Tibial artery (tissue), 4 donors: ENCODE data around the gene HMGN5.

Experiments used
- DNase-seq, 2 donors: peaks; one replicate each; pipeline ENCODE4 v3.0.0-alpha.2; 2019
- H3K27ac ChIP-seq, 2 donors: fragments of 200-600 bp; sonication (generic) in 1 of 2; 1 replicate in 1 of 2; 2 replicates in 1 of 2; pipeline ENCODE4 v1.5.1; 2018 to 2019; ENCODE audit warnings: mild to moderate bottlenecking in 1 of 2
- H3K27me3 ChIP-seq, 2 donors: fragments of 200-600 bp; sonication (generic) in 1 of 2; one replicate each; pipeline versions ENCODE4 v1.5.1 to v1.6.0; 2016 to 2019
- H3K36me3 ChIP-seq, 3 donors: fragments of 200-600 bp; sonication (generic) in 2 of 3; one replicate each; pipeline ENCODE4 v1.5.1; 2016 to 2019; ENCODE audit warnings: mild to moderate bottlenecking in 2 of 3
- H3K4me1 ChIP-seq, 4 donors: fragments of 200-600 bp; sonication (generic) in 2 of 4; 1 replicate in 3 of 4; 2 replicates in 1 of 4; pipeline ENCODE4 v1.5.1; 2016 to 2019
- H3K4me3 ChIP-seq, 2 donors: fragments of 200-600 bp; sonication (generic) in 1 of 2; 1 replicate in 1 of 2; 2 replicates in 1 of 2; pipeline ENCODE4 v1.5.1; 2018 to 2019; ENCODE audit warnings: mild to moderate bottlenecking in 2 of 2
- H3K9me3 ChIP-seq, 3 donors: fragments of 200-600 bp; sonication (generic) in 1 of 3; one replicate each; pipeline ENCODE4 v1.5.1; 2016 to 2019
- CTCF ChIP-seq, 2 experiments: fragments of 200-600 bp in 1 of 2; fragments of 450-650 bp in 1 of 2; IDR thresholded peaks; one replicate each; pipeline ENCODE4 v1.5.1; 2017 to 2019; ENCODE audit warnings: antibody characterized with exemption in 2 of 2, mild to moderate bottlenecking in 1 of 2, moderate library complexity in 1 of 2
- intact Hi-C: fragments of 100-400 bp; cut with DNase I; formaldehyde crosslinking; loops from one replicate; pipeline ENCODE4 v1.15.0; 2023; ENCODE audit warnings: low total_unique reads

Gene HMGN5, protein sequence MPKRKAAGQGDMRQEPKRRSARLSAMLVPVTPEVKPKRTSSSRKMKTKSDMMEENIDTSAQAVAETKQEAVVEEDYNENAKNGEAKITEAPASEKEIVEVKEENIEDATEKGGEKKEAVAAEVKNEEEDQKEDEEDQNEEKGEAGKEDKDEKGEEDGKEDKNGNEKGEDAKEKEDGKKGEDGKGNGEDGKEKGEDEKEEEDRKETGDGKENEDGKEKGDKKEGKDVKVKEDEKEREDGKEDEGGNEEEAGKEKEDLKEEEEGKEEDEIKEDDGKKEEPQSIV

GRCh38 chrX:81201671-81202455, at the start of gene HMGN5, which contains the start of gene SH3BGRL:
TSS of gene HMGN5 (minus strand) at chrX:81201913. CDS start at chrX:81121549, 80,364 bp downstream.
TSS of gene SH3BGRL (plus strand) at chrX:81202102. CDS start at chrX:81202201, 99 bp downstream.
- TF ChIP-seq CTCF (IDR thresholded peaks at IDR 0.05), result peak in 1 of 2 experiments; percentile 13
- peak within 1 kb of the TSS; percentile 79 to 88 for H3K27ac ChIP-seq
- intact Hi-C loops, result no loop called here

GRCh38 chrX:81241753-81242152, 40.0 kb upstream of the HMGN5 start:
- intact Hi-C loops, result no loop called here
- Histone ChIP-seq H3K36me3 (peaks cover 0 to 8% (median 0%) of the 10 kb centered on the region in 3 donors), H3K27ac (no peak overlapping the region), H3K4me1 (peaks cover 0 to 3% (median 0%) of the 10 kb centered on the region in 4 donors), H3K9me3 (no peaks in the 10 kb centered on the region), H3K4me3 (no peak overlapping the region), H3K27me3 (no peaks in the 10 kb centered on the region)
- TF ChIP-seq CTCF (IDR thresholded peaks at IDR 0.05), result no peak
- no peak for DNase-seq

More at GRCh38 chrX:81201671-81202455, at the start of gene HMGN5, which contains the start of gene SH3BGRL:
- Histone ChIP-seq H3K9me3 (no peaks in the 10 kb centered on the region), H3K4me1 (peaks cover 0 to 15% (median 0%) of the 10 kb centered on the region in 4 donors), H3K27me3 (no peaks in the 10 kb centered on the region), H3K36me3 (no peaks in the 10 kb centered on the region), H3K4me3 (peak within 1 kb of the TSS; percentile 64 to 65)
- peak; percentile 85 to 90 for DNase-seq

DNA sequence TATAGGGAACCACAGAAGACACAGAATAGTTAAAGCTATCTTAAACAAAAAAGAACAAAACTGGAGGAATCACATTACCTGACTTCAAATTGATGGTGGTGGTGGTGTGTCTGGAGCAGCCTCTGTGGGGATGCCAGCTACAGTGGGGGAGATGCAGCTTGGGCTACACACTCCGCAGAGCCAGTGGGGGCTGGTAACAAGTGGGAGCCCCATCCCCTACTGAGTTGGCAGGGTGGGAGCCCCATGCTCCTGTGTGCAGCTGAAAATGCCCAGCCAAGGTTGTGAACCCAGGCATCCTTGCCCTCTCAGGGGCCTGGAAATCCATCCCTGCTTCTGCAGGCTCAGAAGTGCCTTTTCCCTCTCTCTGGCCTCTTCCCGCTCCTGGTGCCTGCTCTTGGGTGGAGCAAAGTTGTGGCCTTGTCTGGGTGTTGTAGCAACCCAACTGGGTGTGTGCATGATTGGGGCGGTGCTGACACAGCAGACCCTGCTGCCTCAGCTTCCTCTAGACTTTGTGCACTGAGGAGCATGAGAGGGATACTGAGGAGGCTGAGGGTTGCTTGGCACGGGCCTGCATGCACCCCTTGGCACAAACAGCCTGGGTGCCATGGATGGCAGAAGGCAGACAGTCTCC, 39.1 kb upstream of the HMGN5 start:
- no peak for TF ChIP-seq CTCF (IDR thresholded peaks at IDR 0.05)
- Histone ChIP-seq H3K27ac (no peak overlapping the region), H3K27me3 (no peaks in the 10 kb centered on the region), H3K9me3 (no peaks in the 10 kb centered on the region), H3K36me3 (peaks cover 0 to 8% (median 0%) of the 10 kb centered on the region in 3 donors), H3K4me3 (no peak overlapping the region), H3K4me1 (peaks cover 0 to 3% (median 0%) of the 10 kb centered on the region in 4 donors)
- DNase-seq, result no peak
- intact Hi-C loops, result no loop called here

GRCh38 chrX:81238166-81238565, 36.5 kb upstream of the HMGN5 start:
- intact Hi-C loops, result no loop called here
- no peak for TF ChIP-seq CTCF (IDR thresholded peaks at IDR 0.05)

GRCh38 chrX:81237516-81237915, 35.8 kb upstream of the HMGN5 start:
- DNase-seq, result no peak
- Histone ChIP-seq H3K27ac (no peak overlapping the region), H3K4me1 (peaks cover 0 to 9% (median 1%) of the 10 kb centered on the region in 4 donors), H3K9me3 (no peaks in the 10 kb centered on the region), H3K27me3 (no peaks in the 10 kb centered on the region), H3K36me3 (peaks cover 0 to 8% (median 0%) of the 10 kb centered on the region in 3 donors), H3K4me3 (no peak overlapping the region)
- no peak for TF ChIP-seq CTCF (IDR thresholded peaks at IDR 0.05)
- intact Hi-C loops, result no loop called here

More at GRCh38 chrX:81238166-81238565, 36.5 kb upstream of the HMGN5 start:
- Histone ChIP-seq H3K27ac (no peak overlapping the region), H3K36me3 (peaks cover 0 to 8% (median 0%) of the 10 kb centered on the region in 3 donors), H3K27me3 (no peaks in the 10 kb centered on the region), H3K4me3 (no peak overlapping the region), H3K4me1 (peaks cover 0 to 7% (median 1%) of the 10 kb centered on the region in 4 donors), H3K9me3 (no peaks in the 10 kb centered on the region)
- DNase-seq, result no peak
